Neural progenitor cell (in vitro differentiated cells): ENCODE data around the gene PPP2R5C. TPM values are rescaled to one million over a fixed set of nuclear protein-coding genes. Genes with fewer than 3 reads are reported as not detected.

ENCODE experiments used
- DNase-seq: peaks from one replicate; pipeline ENCODE4 v3.0.0-alpha.2; 2016; ENCODE audit warnings: low spot score
- H2AFZ ChIP-seq: fragments of 200-600 bp; sonication (generic); replicated peaks from 2 replicates; pipeline ENCODE4 v1.6.1; 2016; ENCODE audit warnings: antibody characterized with exemption
- H3F3A ChIP-seq: fragments of 200-600 bp; sonication (generic); 2 replicates; pipeline ENCODE4 v1.6.1; 2016; ENCODE audit warnings: antibody characterized with exemption, low read depth
- H3K27ac ChIP-seq: fragments of 200-600 bp; sonication (generic); 2 replicates; pipeline ENCODE4 v1.5.1; 2016; ENCODE audit warnings: mild to moderate bottlenecking
- H3K27me3 ChIP-seq: fragments of 200-600 bp; sonication (generic); 2 replicates; pipeline ENCODE4 v1.6.1; 2016; ENCODE audit warnings: mild to moderate bottlenecking, moderate library complexity
- H3K36me3 ChIP-seq: fragments of 200-600 bp; sonication (generic); 2 replicates; pipeline ENCODE4 v1.5.1; 2016
- H3K4me1 ChIP-seq: fragments of 200-600 bp; sonication (generic); 2 replicates; pipeline ENCODE4 v1.6.1; 2016; ENCODE audit warnings: mixed run types
- H3K4me2 ChIP-seq: fragments of 200-600 bp; sonication (generic); 2 replicates; pipeline ENCODE4 v1.6.1; 2016
- H3K4me3 ChIP-seq: fragments of 200-600 bp; sonication (generic); 2 replicates; pipeline ENCODE4 v1.5.1; 2016
- H3K79me2 ChIP-seq: fragments of 200-600 bp; sonication (generic); 2 replicates; pipeline ENCODE4 v1.6.1; 2016; ENCODE audit warnings: low read depth
- H3K9ac ChIP-seq: fragments of 200-600 bp; sonication (generic); 2 replicates; pipeline ENCODE4 v1.6.1; 2016
- H3K9me3 ChIP-seq: fragments of 200-600 bp; sonication (generic); 2 replicates; pipeline ENCODE4 v1.5.1; 2016; ENCODE audit warnings: low read depth
- H4K20me1 ChIP-seq: fragments of 200-600 bp; sonication (generic); 2 replicates; pipeline ENCODE4 v1.6.1; 2016; ENCODE audit warnings: low read depth
- H3K27ac Mint-ChIP-seq: 3 replicates; pipeline ENCODE4 v1.8.0; 2021; ENCODE audit warnings: mixed read lengths
- H3K27me3 Mint-ChIP-seq: 2 replicates; pipeline ENCODE4 v1.8.0; 2022; ENCODE audit warnings: low read depth, mild to moderate bottlenecking, inconsistent platforms, moderate library complexity, mixed read lengths; ENCODE audit not compliant: insufficient read depth
- H3K36me3 Mint-ChIP-seq: 3 replicates; pipeline ENCODE4 v1.8.0; 2021; ENCODE audit warnings: mixed read lengths
- H3K4me1 Mint-ChIP-seq: 3 replicates; pipeline ENCODE4 v1.8.0; 2021; ENCODE audit warnings: mixed read lengths
- H3K4me3 Mint-ChIP-seq: 3 replicates; pipeline ENCODE4 v1.8.0; 2021; ENCODE audit warnings: mild to moderate bottlenecking, moderate library complexity, mixed read lengths
- H3K9me3 Mint-ChIP-seq: 3 replicates; pipeline ENCODE4 v1.8.0; 2020; ENCODE audit warnings: mixed read lengths
- CTCF ChIP-seq: fragments of 200-600 bp; sonication (generic); IDR thresholded peaks from 2 replicates; pipeline ENCODE4 v1.5.1; 2017; ENCODE audit warnings: antibody characterized with exemption, mild to moderate bottlenecking
- EZH2 ChIP-seq: fragments of 200-600 bp; sonication (generic); IDR thresholded peaks from 2 replicates; pipeline ENCODE4 v1.6.1; 2017; ENCODE audit warnings: antibody characterized with exemption, mild to moderate bottlenecking, moderate library complexity
- EZH2phosphoT487 ChIP-seq: fragments of 200-600 bp; sonication (generic); IDR thresholded peaks from 2 replicates; pipeline ENCODE4 v1.6.1; 2017; ENCODE audit warnings: antibody characterized with exemption
- total RNA-seq: library from RNA; depleted of rRNA; stranded (reverse); fragments of >200 nt; gene quantifications from 2 replicates; pipeline ENCODE4 v1.2.3, GENCODE V29; 2015; ENCODE audit warnings: low replicate concordance

Gene PPP2R5C
- total RNA-seq, 1 donor from 2014 or later = 183 TPM

GRCh38 chr14:101790232-101790631, 28.7 kb downstream of the PPP2R5C start:
- Histone ChIP-seq H3K27ac (no peak overlapping the region), H3K9me3 (no peaks in the 10 kb centered on the region), H3K4me2 (no peak overlapping the region), H3K4me1 (no peaks in the 10 kb centered on the region), H3F3A (no peaks in the 10 kb centered on the region), H3K36me3 (no peaks in the 10 kb centered on the region), H3K9ac (no peak overlapping the region), H2AFZ (no peak overlapping the region), H3K79me2 (no peaks in the 10 kb centered on the region), H4K20me1 (no peaks in the 10 kb centered on the region), H3K4me3 (no peak overlapping the region), H3K27me3 (no peaks in the 10 kb centered on the region)
- Mint-ChIP-seq H3K27me3 (peaks cover 2% of the 10 kb centered on the region), H3K27ac (no peak overlapping the region), H3K4me1 (peaks cover 9% of the 10 kb centered on the region), H3K9me3 (no peaks in the 10 kb centered on the region), H3K36me3 (no peaks in the 10 kb centered on the region), H3K4me3 (no peak overlapping the region)
- TF ChIP-seq CTCF (no peak), EZH2 (no peak), EZH2phosphoT487 (no peak)
- no peak for DNase-seq

DNA sequence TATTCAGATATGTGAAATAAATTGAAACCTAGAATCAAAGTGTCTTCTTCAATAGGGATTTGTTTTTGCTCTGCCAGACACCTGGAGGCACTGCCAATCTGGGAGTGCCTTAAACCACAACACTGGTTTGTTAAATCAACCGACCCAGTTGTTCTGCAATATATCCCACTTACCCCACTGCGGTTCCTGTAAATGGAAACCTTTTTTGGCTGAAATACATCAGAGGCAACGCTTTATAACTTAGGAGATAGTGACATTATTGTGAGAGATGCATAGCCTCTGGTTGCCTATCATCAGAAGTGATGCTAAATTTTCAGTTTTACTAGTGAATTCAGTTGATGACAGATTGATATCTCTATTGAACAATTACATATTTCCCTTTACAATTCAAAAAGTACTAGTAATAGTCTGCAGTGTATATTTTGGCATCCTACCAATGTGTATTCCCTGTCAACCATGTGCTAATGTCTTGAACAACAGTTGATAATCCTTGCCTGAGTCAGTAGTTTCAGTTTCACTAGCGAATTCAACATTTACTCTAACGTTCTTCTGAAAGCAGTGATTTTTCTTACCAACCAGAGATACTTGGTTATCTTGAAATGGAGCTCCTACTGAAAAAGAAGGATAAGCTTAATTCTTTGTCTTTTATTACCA, 30.5 kb downstream of the PPP2R5C start:
- Histone ChIP-seq H3F3A (no peaks in the 10 kb centered on the region), H3K9me3 (no peaks in the 10 kb centered on the region), H3K27me3 (no peaks in the 10 kb centered on the region), H3K4me2 (no peak overlapping the region), H4K20me1 (no peaks in the 10 kb centered on the region), H3K36me3 (no peaks in the 10 kb centered on the region), H3K4me1 (no peaks in the 10 kb centered on the region), H3K4me3 (no peak overlapping the region), H3K27ac (no peak overlapping the region), H3K79me2 (no peaks in the 10 kb centered on the region), H3K9ac (no peak overlapping the region), H2AFZ (no peak overlapping the region)
- Mint-ChIP-seq H3K4me3 (no peak overlapping the region), H3K9me3 (no peaks in the 10 kb centered on the region), H3K4me1 (peaks cover 19% of the 10 kb centered on the region), H3K27ac (no peak overlapping the region), H3K27me3 (no peaks in the 10 kb centered on the region), H3K36me3 (no peaks in the 10 kb centered on the region)
- TF ChIP-seq EZH2 (no peak), CTCF (no peak), EZH2phosphoT487 (no peak)
- DNase-seq = no peak

DNA sequence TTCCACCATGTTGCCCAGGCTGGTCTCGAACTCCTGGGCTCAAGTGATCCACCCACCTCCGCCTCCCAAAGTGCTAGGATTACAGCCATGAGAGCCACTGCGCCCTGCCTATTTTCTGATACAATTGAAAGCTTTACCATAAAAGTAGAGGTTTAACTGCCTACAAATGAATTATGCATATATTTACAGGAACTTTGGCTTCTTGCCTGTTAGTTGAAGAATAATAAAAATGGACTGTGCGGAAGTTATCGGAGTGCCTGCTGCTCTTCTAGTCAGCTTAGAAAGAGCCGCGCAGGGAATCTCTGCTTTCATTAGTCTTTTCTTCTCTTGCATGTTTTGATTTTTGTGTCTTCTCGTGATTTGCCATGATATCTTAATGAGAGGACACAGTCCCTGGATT, 34.5 kb downstream of the PPP2R5C start:
- DNase-seq = no peak
- Histone ChIP-seq H3K27ac (no peak overlapping the region), H3K4me1 (no peaks in the 10 kb centered on the region), H4K20me1 (no peaks in the 10 kb centered on the region), H3F3A (no peaks in the 10 kb centered on the region), H3K9ac (no peak overlapping the region), H3K79me2 (no peaks in the 10 kb centered on the region), H3K4me3 (no peak overlapping the region), H3K9me3 (no peaks in the 10 kb centered on the region), H3K27me3 (no peaks in the 10 kb centered on the region), H2AFZ (no peak overlapping the region), H3K36me3 (no peaks in the 10 kb centered on the region), H3K4me2 (no peak overlapping the region)
- Mint-ChIP-seq H3K4me1 (peaks cover 11% of the 10 kb centered on the region), H3K9me3 (no peaks in the 10 kb centered on the region), H3K4me3 (no peak overlapping the region), H3K27me3 (no peaks in the 10 kb centered on the region), H3K27ac (no peak overlapping the region), H3K36me3 (peaks cover 2% of the 10 kb centered on the region)
- TF ChIP-seq EZH2phosphoT487 (no peak), EZH2 (no peak), CTCF (no peak)
